GM18520 (cell line): ENCODE results near the gene HOATZ.

Source experiments
- ATAC-seq: cut with Tn5 transposase; IDR thresholded peaks from one replicate; pipeline ENCODE4 v1.9.1; 2021; ENCODE audit not compliant: unreplicated experiment

The HOATZ gene

DNA sequence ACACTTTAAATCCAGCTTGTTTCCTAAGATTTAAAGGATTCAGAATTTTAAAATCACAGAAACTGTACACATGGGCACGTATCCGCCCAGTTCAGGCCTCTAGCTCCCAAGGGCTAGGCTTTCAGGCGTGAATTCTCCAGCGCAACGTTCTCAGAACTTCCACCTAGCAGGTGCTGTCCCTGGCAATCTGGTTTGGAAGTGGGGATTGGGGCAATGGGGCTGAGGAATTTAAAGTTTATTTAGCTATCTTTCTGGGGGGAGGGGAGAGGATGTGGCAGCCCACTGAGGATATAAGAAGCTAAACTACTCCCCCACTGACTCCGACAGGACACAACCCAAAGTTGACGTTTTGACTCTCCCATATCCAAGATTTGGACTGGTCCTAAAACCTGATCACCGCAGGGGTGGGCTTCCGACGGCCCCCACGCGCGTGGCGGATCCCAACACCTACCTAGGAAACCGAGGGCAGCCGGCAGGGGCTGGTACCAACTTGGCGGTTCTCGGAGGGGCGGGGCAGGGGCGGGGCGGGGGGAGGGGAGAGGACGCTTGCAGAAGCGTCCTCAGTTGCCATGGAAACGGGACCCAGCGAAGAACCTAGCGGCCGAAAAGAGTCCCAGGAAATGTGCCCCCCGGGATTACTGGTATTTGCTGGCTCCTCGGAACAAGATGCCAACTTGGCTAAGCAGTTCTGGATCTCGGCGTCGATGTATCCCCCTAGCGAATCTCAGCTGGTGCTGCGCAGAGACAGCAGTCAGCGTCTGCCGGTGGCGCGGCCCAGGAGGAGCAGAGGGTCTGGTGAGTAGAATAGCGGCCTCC lies at the start of gene HOATZ:
Gene HOATZ (plus strand): TSS at position 563 of the 816 bp plus-strand sequence. CDS start 7 bp downstream, at position 570.
- ATAC-seq = no peak

DNA sequence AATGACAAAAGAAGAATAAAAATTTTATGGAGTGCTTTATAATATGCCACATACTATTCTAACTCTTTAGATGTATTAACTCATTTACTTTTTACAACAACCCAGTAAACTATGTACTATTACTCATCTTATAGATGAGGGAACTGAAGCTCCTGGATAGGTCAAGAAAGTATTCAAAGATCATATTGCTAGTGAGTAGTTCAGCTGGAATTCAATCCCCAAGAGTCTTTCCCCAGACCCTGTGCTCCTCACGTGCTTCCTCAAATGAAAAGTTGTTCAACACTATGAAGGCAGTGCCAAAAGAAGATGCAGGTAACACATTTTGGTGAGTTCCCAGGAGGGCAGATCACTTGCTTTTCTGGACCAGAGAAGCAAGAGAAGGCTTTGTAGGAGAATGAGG lies 49.2 kb upstream of the HOATZ start:
- ATAC-seq = no peak

DNA sequence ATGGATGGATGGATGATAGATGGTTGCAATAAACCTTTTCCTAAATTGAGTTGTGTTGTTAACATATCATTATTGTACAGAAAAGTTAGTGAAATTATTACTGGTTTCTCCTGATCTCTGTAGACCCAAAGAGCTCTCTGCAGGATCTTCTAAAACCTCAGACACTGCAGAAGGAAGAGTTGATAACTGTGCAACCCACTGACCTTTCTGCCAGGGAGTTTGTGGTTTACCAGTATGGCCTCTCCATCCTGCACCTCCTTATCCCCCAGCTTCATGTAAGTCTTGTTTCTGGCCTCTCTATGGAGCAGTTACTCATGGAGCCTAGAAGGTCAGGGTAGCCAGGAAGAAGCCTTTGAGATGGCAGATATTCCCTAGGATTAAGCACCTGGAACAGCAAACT lies 48.0 kb upstream of the HOATZ start:
- ATAC-seq = no peak

DNA sequence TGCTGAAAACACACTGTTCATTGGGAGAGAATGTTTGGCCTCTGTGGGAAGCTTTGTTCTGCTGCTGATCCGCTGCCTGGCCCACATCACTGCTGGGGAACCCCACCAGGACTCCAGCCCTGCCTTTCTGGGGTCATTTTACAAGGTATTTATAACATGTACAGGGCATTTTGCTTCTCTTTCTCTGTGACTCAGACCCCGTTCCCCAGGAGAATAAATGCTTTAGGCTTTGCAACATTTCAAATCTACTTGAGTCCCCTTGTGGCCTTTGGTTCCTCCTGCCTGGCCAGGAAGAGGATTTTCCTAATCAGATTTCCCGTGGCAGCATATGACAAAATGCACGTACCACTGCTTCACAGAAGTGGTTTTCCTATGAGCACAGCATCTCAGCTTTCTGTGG lies 45.4 kb upstream of the HOATZ start:
- no peak for ATAC-seq

DNA sequence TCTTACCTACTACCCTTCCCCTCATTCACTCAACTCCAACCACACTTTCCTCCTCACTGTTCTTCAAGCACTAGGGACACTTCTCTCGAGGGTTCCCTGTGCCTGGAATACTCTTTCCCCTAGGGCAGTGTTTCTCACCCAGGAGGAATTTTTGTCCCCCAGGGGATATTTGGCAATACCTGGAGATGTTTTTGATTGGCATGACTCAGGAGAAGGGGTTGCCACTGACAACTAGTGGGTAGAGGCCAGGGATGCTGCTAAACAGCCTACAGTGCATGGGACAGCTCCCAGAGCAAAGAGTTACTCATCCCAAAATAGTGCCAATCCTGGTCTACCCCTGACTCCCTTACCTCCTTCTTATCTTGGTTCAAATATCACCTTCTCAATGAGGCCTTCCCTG lies 42.4 kb upstream of the HOATZ start:
- ATAC-seq = no peak

DNA sequence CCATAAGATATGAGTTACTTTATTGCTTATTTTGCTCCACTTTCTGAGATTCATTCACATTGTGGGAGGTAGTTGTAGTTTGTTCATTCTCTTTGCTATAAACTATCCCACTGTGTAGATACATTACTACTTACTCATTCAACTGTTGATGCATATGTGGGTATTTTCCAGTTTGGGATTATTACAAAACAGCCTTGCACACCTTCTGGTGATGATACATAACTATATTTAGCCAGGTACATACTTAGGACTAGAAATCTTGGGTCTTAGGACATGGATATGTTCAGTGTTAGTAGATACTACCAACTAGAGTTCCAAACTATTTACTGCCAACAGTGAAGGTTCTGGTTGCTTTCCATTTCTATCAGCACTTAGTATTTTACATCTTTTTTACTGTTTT lies 40.1 kb upstream of the HOATZ start:
- no peak for ATAC-seq

DNA sequence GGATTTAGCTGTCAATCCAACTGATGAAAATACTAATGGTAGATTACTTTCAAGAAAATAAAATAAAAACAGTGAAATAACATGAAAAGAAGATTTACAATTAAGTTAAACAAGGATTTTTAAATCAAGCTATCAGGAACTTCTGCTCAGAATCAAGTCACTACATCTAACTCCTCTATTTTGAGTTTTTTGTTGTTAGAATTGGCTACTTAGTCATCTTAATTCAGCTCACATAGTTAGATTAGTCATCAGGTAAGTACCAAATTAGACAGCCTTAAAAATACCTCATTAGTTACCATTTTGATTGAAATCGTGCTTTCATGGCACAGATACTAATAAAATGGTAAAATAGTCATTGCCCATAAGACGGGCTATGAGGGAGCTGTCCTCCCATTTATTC lies 38.2 kb upstream of the HOATZ start:
- no peak for ATAC-seq

DNA sequence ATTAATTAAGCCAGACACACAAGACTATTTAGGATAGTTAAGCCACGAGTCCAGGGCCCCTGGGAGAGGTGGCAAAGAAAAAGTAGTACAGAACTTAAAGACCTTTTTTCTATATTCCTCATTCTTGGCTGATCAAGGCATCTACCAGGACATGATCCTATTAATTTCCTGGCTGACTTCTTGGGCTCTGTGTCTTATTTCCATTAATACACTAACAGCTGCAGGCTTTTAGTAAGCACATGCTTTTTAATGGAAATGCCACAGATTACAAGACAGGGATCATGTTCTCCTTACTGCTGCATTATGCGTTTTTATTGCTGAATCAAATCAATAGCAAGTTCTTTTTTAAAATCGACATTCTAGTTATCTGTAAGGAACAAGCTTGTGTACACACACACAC lies 37.6 kb upstream of the HOATZ start:
- no peak for ATAC-seq

DNA sequence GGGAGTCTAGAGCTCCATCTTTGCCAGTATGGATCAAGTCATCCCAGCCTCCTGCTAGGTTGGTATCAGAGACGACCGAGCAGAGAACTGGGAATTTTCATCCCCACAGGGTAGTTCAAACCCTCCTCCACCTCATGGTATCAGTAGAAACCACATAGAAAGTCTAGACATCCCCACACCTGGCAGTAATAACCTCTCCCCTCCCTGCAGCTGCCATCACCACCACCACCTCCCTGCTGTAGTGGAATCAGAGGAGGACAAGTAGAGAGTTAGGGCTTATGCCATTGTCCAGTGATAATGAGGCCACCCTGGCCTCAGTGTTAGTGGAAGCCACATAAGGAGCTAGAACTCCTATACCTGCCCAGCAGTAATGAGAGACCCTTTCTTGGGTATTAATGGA lies 36.7 kb upstream of the HOATZ start:
- no peak for ATAC-seq

DNA sequence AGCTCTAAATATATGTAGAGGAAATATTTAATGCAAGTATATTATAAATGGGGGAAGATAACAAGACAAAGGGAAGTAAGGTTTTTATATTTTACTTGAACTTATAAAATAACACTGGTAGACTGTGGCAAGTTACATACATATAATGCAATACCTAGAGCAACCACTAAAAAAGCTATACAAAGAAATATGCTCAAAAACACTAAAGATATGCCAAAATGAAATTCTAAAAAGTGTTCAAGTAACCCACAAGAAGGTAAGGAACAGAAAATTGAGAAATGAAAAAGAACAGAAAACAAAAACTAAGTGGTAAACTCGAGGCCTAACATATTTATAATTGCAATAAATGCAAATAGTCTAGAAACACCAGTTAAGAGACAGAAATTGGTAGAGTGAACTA lies 34.9 kb upstream of the HOATZ start:
- ATAC-seq = no peak

DNA sequence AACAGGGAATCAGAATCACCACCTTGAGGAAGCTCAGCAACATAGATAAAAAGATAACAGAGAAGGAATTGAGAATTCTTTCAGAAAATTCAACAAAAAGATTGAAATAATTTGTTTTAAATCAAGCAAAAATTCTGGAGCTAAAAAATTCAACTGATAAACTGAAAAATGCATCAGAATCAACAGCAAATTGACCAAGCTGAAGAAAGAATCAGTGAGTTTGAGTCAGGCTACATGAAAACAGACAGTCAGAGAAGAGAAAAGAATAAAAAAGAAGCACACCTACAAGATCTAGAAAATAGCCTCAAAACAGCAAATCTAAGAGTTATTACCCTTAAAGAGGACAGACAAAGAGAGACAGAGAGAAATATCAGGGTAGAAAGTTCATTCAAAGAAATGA lies 31.1 kb upstream of the HOATZ start:
- ATAC-seq = no peak

DNA sequence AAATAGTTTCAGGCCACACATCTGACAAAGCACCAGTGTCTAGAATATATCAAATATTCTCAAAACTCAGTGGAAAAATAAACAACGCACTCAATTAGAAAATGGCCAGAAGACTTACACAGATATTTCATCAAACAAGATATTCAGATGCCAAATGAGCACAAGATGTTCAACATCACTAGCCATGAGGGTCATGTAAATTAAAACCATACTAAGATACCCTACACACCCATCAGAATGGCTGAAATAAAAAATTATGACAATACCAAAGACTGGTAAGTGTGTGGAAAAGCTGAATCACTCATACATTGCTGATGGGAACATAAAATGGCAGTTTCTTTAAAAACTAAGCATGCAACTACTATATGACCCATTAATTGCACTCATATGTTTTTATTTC lies 24.1 kb upstream of the HOATZ start:
- ATAC-seq = no peak

DNA sequence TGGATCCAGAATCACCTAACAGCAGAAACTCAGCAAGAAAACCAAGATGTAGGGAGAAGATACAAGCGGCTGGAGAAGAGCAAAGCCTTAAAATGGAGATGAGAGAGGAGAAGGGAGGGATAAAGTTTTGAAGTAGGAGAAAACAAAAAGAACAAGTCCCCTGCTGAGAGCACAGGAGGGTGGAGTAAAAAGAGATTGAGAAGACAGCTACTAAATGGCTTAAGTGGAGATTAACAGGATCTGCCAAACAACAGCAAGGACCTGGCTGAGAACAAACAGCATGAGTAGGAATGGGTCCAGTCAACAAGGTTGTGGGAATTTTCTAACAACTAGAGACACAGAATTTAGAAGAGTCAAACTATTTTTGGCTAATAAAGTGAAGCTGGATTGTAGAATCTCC lies 20.5 kb upstream of the HOATZ start:
- no peak for ATAC-seq

DNA sequence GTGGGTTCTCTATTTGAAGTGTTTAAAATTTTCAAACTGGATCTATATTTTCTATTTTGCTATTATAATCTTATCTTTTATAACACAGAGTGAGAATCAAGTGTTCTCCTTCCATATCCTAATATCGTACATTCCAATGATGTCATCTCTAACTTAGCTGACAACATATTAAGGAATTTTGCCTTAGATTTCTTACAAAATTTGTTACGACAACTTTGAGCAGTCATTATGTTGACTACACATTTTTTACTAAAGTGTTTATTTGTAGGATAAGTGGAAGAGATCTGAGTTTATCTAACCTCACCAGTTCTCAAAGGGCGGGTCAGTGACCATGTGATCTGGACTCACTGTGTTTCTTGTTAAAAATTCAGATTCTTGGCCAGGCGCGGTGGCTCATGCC lies 15.1 kb upstream of the HOATZ start:
- ATAC-seq = no peak

DNA sequence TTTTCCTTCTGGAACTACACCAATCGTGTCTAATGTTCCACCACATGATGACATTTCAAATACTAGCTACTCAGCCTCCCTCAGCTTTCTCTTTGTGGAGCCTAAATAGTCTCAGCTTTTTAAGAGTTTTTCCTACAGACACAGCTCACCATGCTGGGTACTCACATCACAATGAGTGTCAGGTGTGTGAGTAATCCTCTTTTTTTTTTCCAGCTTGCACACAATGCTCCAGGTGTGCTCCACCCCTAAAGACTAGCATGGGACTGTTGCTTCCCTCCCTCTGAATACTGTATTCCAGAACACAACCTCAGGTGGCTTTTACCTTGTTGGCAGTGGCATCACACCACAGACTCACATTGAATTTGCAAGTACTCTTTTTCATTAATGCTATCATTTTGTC lies 14.1 kb upstream of the HOATZ start:
- ATAC-seq = no peak

DNA sequence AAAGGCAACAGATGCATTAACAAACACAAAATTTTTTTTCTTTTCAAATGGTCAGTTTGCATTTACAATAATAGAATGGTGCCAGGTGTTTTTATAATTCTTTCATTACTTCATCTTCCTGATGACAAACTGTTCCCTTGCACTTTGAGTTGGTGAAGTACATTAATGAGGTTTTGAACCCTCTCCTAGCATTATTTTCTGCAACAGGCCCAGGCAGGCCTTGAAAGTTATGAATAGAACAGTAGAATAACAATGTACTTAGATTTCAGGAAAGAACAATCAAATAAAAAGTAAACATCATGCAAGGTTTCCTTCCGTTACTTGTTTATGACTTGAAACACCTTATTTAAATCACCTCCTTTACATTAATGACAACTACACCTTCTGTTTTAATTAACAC lies 12.0 kb upstream of the HOATZ start:
- no peak for ATAC-seq

DNA sequence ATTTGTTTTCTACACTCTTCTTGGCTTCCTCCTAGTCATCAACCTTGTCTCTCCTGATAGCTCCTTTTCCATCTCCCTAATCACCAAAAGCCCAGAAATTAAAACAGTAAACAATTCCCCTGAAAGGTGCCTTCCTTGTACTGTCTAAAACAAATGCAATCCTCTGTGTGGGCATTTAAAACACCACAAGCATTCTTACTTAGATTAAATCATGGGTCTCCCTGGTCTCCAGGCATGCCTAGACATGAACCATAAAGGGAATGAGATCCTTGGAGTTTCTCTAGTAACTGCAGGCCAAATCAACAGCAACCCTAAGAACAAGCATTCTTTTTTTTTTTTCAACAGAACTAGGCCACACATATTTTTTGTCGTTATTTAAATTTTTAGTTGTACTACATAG lies 4.3 kb upstream of the HOATZ start:
- no peak for ATAC-seq

DNA sequence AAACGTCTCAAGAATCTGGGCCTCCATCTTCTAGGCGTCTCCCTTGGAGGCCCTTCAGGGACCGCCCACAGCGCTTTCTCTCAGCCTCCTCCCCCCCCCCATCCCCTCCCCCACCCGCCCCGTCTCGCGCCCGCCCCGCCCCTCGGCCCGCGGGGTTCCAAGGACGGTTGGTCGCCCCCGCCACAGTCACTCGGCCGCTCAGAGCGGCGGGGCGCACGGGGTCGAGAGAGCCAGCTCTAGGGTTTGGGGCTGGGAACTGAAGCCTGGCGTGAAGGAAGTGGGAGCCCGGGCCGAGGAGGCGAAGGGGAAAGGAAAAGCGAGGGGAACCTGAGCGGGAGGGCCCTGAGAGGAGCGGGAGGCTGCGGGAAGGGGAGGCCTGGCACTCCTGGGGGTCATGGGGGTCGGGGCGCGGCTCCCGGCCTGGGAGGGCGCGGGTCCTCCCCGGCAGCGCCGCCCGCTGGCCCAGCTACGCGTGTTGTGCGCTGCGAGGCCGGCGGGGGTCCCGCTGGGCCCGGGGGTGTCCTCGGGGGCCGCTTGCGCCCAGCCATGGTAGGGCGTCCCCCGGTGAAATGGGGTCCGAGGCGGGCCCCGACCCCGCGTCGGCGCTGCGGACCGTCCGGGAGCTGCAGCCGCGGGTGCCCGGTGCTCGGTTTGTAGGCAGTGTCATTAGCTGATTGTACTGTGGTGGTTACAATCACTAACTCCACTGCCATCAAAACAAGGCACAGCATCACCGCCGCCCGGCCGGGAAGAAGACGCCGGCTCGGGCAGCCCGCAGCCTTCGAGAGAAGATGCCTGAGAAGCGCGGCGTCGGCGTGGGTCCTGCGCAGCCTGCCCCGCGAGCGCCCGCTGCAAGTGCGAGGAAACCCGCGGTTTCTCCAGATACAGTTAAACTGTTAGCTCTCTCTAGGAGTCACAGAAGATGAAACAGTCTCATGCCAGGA lies 2.0 kb upstream of the HOATZ start, which contains the start of gene BTG4:
Gene BTG4 (minus strand): TSS at position 91 of the 944 bp plus-strand sequence. CDS start 13,610 bp downstream, outside the sequence.
- no peak for ATAC-seq

DNA sequence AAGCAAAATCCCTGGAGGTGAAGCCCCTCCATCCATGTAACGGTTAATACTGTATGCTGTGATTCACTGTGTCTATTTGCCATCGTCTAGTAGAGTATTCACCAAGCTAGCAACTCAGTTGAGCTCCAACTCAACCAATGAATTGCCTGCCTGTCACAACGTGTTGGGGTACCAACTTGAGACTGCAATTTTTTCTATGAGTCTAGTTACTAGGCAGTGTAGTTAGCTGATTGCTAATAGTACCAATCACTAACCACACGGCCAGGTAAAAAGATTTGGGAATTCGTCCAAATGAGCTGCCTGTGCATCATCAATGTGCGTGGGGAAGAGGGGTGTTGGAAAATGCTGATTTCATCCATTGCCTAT lies 1.4 kb upstream of the HOATZ start:
- ATAC-seq = no peak

DNA sequence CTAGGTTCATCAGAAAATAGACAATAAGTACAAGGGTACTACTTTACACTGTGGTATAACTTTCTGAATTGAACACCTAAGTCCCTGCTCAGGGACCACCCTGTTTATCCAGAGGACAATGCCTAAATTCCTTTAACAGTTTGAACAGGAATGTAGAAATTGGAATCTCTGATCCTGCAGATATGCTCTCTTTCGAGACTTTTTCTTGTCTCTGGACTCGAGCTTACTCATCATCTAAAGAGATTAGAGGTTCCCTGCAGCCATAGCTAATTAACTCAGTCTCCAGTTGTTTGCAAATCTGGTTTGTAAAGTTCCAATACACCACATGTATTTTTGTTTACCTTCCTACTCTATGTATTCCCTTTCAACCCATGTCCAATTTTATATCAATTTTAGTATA lies 1.0 kb downstream of the HOATZ start:
- ATAC-seq = no peak

DNA sequence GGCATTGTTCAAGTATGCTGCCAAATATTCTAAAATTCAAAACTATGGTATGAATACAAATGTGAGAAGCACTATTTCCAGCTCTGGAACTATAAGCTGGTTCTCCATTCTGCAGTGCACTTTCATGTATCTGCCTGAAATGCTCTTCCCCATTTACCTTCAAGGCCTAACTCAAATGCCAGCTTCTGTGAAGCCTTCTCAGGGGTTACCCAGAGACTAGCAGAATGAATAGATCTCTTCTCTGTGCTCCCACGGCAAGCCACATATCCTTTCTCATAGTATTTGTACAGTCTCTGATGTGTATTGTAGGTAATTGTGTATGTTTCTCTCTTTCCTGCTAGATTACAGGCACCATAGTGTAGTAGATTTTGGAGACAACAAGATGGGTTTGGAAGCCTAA lies 4.1 kb downstream of the HOATZ start:
- no peak for ATAC-seq

DNA sequence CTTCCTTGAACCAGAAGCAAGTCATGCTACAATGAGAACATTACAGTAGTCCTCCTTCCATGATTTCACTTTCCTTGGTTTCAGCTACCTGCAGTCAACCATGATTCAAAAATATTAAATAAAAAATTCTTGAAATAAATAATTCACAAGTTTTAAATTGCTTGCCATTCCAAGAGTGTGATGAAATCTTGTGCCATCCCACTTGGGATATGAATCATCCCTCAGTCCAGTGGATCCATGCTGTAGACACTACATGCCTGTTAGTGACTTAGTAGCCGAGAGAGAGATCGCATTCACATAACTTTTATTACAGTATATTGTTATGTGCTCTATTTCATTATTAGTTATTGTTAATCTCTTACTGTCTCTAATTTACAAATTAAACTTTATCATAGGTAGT lies 6.0 kb downstream of the HOATZ start:
- no peak for ATAC-seq
